Stimulated activated CD4-positive, alpha-beta T cell treated with anti-CD3 and anti-CD28 coated beads, Interleukin-4, amount 100 ng/mL, for 4 hours (primary cell): ENCODE measurements around the gene AKAP8.
A peak's percentile ranks its signal among the peaks of the same experiment; 100 is the strongest.
"Not testable (repeated sequence)": the region's sequence is repeated elsewhere in the genome, so short reads cannot be mapped to it uniquely, and the experiment has no call there.

Experiments used
- DNase-seq, 2 experiments: peaks; one replicate each; pipeline ENCODE4 v3.0.0-alpha.2; 2020

Gene AKAP8

GRCh38 chr19:15403151-15403531 lies 23.6 kb upstream of the AKAP8 start:
- DNase-seq = no peak

- no peak for DNase-seq
Observed at GRCh38 chr19:15402411-15403150, 23.0 kb upstream of the AKAP8 start.

GRCh38 chr19:15401397-15401710 lies 21.8 kb upstream of the AKAP8 start:
- DNase-seq = no peak

GRCh38 chr19:15400521-15401396 lies 21.2 kb upstream of the AKAP8 start:
- DNase-seq = no peak

GRCh38 chr19:15399635-15400034 lies 20.0 kb upstream of the AKAP8 start:
- no peak for DNase-seq

- no peak for DNase-seq
Observed at GRCh38 chr19:15399234-15399515, 19.6 kb upstream of the AKAP8 start.

GRCh38 chr19:15398501-15399233 lies 19.1 kb upstream of the AKAP8 start:
- no peak for DNase-seq

GRCh38 chr19:15397782-15398181 lies 18.2 kb upstream of the AKAP8 start:
- no peak for DNase-seq

- DNase-seq = no peak
Observed at GRCh38 chr19:15397236-15397635, 17.6 kb upstream of the AKAP8 start.

- DNase-seq = no peak
Observed at GRCh38 chr19:15396436-15396835, 16.8 kb upstream of the AKAP8 start.

- DNase-seq = not testable (repeated sequence)
Observed at GRCh38 chr19:15395251-15395650, 15.7 kb upstream of the AKAP8 start.

GRCh38 chr19:15394426-15394825 lies 14.8 kb upstream of the AKAP8 start:
- no peak for DNase-seq

- DNase-seq = no peak
Observed at GRCh38 chr19:15393963-15394362, 14.4 kb upstream of the AKAP8 start.

GRCh38 chr19:15390814-15391213 lies 11.2 kb upstream of the AKAP8 start:
- no peak for DNase-seq

- no peak for DNase-seq
Observed at GRCh38 chr19:15381864-15382263, 2.3 kb upstream of the AKAP8 start.

GRCh38 chr19:15381429-15381828 lies 1.8 kb upstream of the AKAP8 start:
- no peak for DNase-seq

- DNase-seq = no peak
Observed at GRCh38 chr19:15379999-15380647, 536 bp upstream of the AKAP8 start.

GRCh38 chr19:15378534-15379082 lies 979 bp downstream of the AKAP8 start:
- peak; percentile 39 to 43 for DNase-seq

- DNase-seq = no peak
Observed at GRCh38 chr19:15374796-15375440, 4.7 kb downstream of the AKAP8 start.

- DNase-seq = no peak
Observed at GRCh38 chr19:15374105-15374651, 5.4 kb downstream of the AKAP8 start.

GRCh38 chr19:15373644-15374043 lies 5.9 kb downstream of the AKAP8 start:
- no peak for DNase-seq

GRCh38 chr19:15372891-15373301 lies 6.7 kb downstream of the AKAP8 start:
- no peak for DNase-seq
